ENCODE data around the gene TNFRSF13B.

TNFRSF13B gene

GRCh38 chr17:16935786-16936185, 36.1 kb downstream of the TNFRSF13B start:
- DNase-seq, result peak; percentile 1

GRCh38 chr17:16935241-16935663, 36.7 kb downstream of the TNFRSF13B start:
- DNase-seq, result no peak

- peak; percentile 0 for DNase-seq
Observed at GRCh38 chr17:16934836-16935235, 37.1 kb downstream of the TNFRSF13B start.

- DNase-seq, result no peak
Observed at GRCh38 chr17:16934133-16934795, 37.7 kb downstream of the TNFRSF13B start.

- DNase-seq, result no peak
Observed at GRCh38 chr17:16933317-16934132, 38.4 kb downstream of the TNFRSF13B start.

GRCh38 chr17:16932611-16933010, 39.3 kb downstream of the TNFRSF13B start:
- DNase-seq, result no peak

- DNase-seq, result no peak
Observed at GRCh38 chr17:16932156-16932555, 39.8 kb downstream of the TNFRSF13B start.

GRCh38 chr17:16931318-16932060, 40.4 kb downstream of the TNFRSF13B start:
- DNase-seq, result no peak

- DNase-seq, result no peak
Observed at GRCh38 chr17:16930571-16931317, 41.2 kb downstream of the TNFRSF13B start.

- no peak for DNase-seq
Observed at GRCh38 chr17:16929757-16930520, 42.0 kb downstream of the TNFRSF13B start.

GRCh38 chr17:16929035-16929680, 42.8 kb downstream of the TNFRSF13B start:
- no peak for DNase-seq

GRCh38 chr17:16928406-16929034, 43.4 kb downstream of the TNFRSF13B start:
- DNase-seq, result no peak

GRCh38 chr17:16927641-16928321, 44.1 kb downstream of the TNFRSF13B start:
- no peak for DNase-seq

- DNase-seq, result no peak
Observed at GRCh38 chr17:16926571-16927451, 45.1 kb downstream of the TNFRSF13B start.

GRCh38 chr17:16926061-16926511, 45.8 kb downstream of the TNFRSF13B start:
- DNase-seq, result no peak

GRCh38 chr17:16925461-16926060, 46.4 kb downstream of the TNFRSF13B start:
- DNase-seq, result no peak

- peak; percentile 0 for DNase-seq
Observed at GRCh38 chr17:16924696-16925440, 47.0 kb downstream of the TNFRSF13B start.
